Stomach smooth muscle (tissue), 2 donors: Measurements from ENCODE around the gene DCLK1.

Experiments used
- H3K27ac ChIP-seq: one replicate; pipeline ENCODE4 v1.7.0; 2013; ENCODE audit warnings: mild to moderate bottlenecking, low read length, inconsistent platforms
- H3K27me3 ChIP-seq, 2 donors: one replicate each; pipeline ENCODE4 v1.7.0; 2013; ENCODE audit warnings: low read length in 2 of 2; ENCODE audit not compliant: insufficient read depth in 2 of 2, control insufficient read depth in 1 of 2
- H3K36me3 ChIP-seq, 2 donors: one replicate each; pipeline ENCODE4 v1.7.0; 2013; ENCODE audit warnings: low read length in 2 of 2; ENCODE audit not compliant: control insufficient read depth in 2 of 2, insufficient read depth in 2 of 2
- H3K4me1 ChIP-seq: one replicate; pipeline ENCODE4 v1.7.0; 2013; ENCODE audit warnings: low read length; ENCODE audit not compliant: control insufficient read depth, insufficient read depth
- H3K4me3 ChIP-seq, 2 donors: one replicate each; pipeline ENCODE4 v1.7.0; 2013; ENCODE audit warnings: low read length in 2 of 2
- H3K9ac ChIP-seq, 2 donors: one replicate each; pipeline ENCODE4 v1.7.0; 2013; ENCODE audit warnings: low read length in 2 of 2, mild to moderate bottlenecking in 1 of 2
- H3K9me3 ChIP-seq, 2 donors: one replicate each; pipeline ENCODE4 v1.7.0; 2013; ENCODE audit warnings: low read length in 2 of 2; ENCODE audit not compliant: control insufficient read depth in 2 of 2
- donor health status: healthy.
- donor health status: Pancreatic carcinoma.

The DCLK1 gene

GRCh38 chr13:36054041-36054440 is 77.1 kb downstream of the DCLK1 start:
- Histone ChIP-seq H3K9me3 (no peaks in the 10 kb centered on the region), H3K27me3 (no peaks in the 10 kb centered on the region), H3K4me3 (no peak overlapping the region), H3K9ac (no peak overlapping the region), H3K4me1 (no peaks in the 10 kb centered on the region), H3K36me3 (no peaks in the 10 kb centered on the region), H3K27ac (no peak overlapping the region)

- H3K4me3 ChIP-seq: no peak overlapping the region
- H3K27me3 ChIP-seq: no peaks in the 10 kb centered on the region
- no peak overlapping the region for H3K9ac ChIP-seq
- no peaks in the 10 kb centered on the region for H3K36me3 ChIP-seq
- no peaks in the 10 kb centered on the region for H3K9me3 ChIP-seq
- no peak overlapping the region for H3K27ac ChIP-seq
- no peaks in the 10 kb centered on the region for H3K4me1 ChIP-seq
Observed at GRCh38 chr13:36051082-36051481, 80.1 kb downstream of the DCLK1 start.

GRCh38 chr13:36046672-36047071 is 84.5 kb downstream of the DCLK1 start:
- no peaks in the 10 kb centered on the region for H3K36me3 ChIP-seq
- H3K9ac ChIP-seq: no peak overlapping the region
- H3K4me1 ChIP-seq: no peaks in the 10 kb centered on the region
- H3K27me3 ChIP-seq: no peaks in the 10 kb centered on the region
- no peaks in the 10 kb centered on the region for H3K9me3 ChIP-seq
- no peak overlapping the region for H3K4me3 ChIP-seq
- H3K27ac ChIP-seq: no peak overlapping the region

DNA sequence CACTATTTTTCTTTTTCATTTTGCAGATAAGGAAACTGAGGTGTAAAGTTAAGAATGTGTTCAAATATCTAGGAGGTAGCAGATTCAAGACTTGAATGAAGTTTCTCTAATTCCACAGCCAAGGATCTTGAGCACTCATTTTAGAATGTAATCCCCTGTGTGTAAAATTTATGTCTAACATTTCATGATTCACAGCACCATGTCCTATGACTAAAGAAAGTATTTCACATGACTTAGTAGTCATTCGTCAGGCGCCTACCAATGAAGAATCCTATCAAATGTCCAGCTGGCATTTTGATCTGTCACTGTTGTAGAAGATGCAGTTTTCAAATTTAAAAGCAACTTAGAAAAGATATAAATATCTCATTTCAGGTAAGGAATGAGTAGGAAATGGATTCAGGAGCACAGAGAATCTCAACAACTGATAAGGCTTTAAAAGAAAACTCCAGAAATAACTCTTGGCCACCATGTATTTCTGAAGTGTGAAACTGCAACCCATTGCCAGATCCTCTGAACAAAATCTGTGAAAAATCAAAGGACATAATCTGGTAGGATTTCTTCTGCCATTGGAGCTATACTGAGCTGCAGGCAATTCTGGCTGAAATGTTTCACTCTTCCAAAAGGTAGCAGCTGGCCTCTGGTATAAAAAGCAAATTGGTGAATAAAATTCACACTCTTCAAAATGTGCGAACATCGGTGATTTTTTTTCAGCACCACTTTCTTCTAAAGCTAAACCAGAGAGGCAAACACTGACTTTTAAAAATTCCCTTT is 92.2 kb downstream of the DCLK1 start:
- H3K4me3 ChIP-seq: no peak overlapping the region
- no peaks in the 10 kb centered on the region for H3K36me3 ChIP-seq

GRCh38 chr13:36033035-36033434 is 98.1 kb downstream of the DCLK1 start:
- no peak overlapping the region for H3K9ac ChIP-seq
- no peaks in the 10 kb centered on the region for H3K9me3 ChIP-seq
- no peak overlapping the region for H3K27ac ChIP-seq

More for the DNA sequence above, 92.2 kb downstream of the DCLK1 start:
- Histone ChIP-seq H3K27ac (no peak overlapping the region), H3K4me1 (no peaks in the 10 kb centered on the region), H3K27me3 (no peaks in the 10 kb centered on the region), H3K9ac (no peak overlapping the region), H3K9me3 (no peaks in the 10 kb centered on the region)

GRCh38 chr13:36031490-36031889 is 99.7 kb downstream of the DCLK1 start:
- Histone ChIP-seq H3K36me3 (no peaks in the 10 kb centered on the region), H3K4me3 (no peak overlapping the region), H3K9ac (no peak overlapping the region), H3K27me3 (no peaks in the 10 kb centered on the region), H3K9me3 (no peaks in the 10 kb centered on the region), H3K27ac (no peak overlapping the region), H3K4me1 (peaks cover 2% of the 10 kb centered on the region)

More at GRCh38 chr13:36033035-36033434, 98.1 kb downstream of the DCLK1 start:
- Histone ChIP-seq H3K4me1 (peaks cover 2% of the 10 kb centered on the region), H3K36me3 (no peaks in the 10 kb centered on the region), H3K27me3 (no peaks in the 10 kb centered on the region), H3K4me3 (no peak overlapping the region)

GRCh38 chr13:36030670-36031331 is 100.4 kb downstream of the DCLK1 start:
- no peak overlapping the region for H3K9ac ChIP-seq
- peaks cover 2% of the 10 kb centered on the region for H3K4me1 ChIP-seq
- H3K36me3 ChIP-seq: no peaks in the 10 kb centered on the region
- no peak overlapping the region for H3K27ac ChIP-seq
- H3K27me3 ChIP-seq: no peaks in the 10 kb centered on the region
- H3K9me3 ChIP-seq: no peaks in the 10 kb centered on the region
- H3K4me3 ChIP-seq: no peak overlapping the region

- Histone ChIP-seq H3K27me3 (no peaks in the 10 kb centered on the region), H3K4me1 (peaks cover 2% of the 10 kb centered on the region), H3K27ac (no peak overlapping the region), H3K9ac (no peak overlapping the region), H3K4me3 (no peak overlapping the region), H3K36me3 (no peaks in the 10 kb centered on the region), H3K9me3 (no peaks in the 10 kb centered on the region)
Observed at GRCh38 chr13:36029166-36029565, 102.0 kb downstream of the DCLK1 start.

DNA sequence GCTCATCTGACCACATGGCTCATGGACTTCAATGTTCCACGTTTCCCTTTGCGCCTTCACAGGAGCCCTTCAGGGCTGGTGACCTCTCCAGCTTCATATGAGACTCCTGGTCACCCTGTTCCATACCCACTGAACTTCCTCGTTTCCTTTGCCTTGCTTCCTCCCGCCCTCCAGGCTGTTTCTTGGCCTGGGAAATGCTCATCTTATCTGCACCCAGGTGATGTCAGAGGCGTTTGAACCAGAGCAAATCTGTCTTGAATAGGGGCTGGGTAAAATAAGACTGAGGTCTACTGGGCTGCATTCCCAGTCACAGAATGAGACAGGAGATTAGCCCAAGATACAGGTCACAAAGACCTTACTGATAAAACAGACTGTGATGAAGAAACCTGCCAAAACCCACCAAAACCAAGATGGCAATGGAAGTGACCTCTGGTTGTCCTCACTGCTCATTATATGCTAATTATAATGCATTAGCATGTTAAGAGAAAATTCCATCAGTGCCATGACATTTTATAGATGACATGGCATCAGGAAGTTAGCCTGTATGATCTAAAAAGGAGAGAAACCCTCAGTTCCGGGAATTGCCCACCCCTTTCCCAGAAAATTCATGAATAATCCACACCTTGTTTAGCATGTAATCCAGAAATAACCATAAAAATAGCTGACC is 102.7 kb downstream of the DCLK1 start:
- Histone ChIP-seq H3K4me3 (no peak overlapping the region), H3K27me3 (no peaks in the 10 kb centered on the region), H3K4me1 (peaks cover 2% of the 10 kb centered on the region), H3K36me3 (no peaks in the 10 kb centered on the region), H3K27ac (no peak overlapping the region), H3K9me3 (no peaks in the 10 kb centered on the region), H3K9ac (no peak overlapping the region)

- Histone ChIP-seq H3K9me3 (no peaks in the 10 kb centered on the region), H3K27ac (no peak overlapping the region), H3K36me3 (no peaks in the 10 kb centered on the region), H3K4me3 (no peak overlapping the region), H3K27me3 (no peaks in the 10 kb centered on the region), H3K4me1 (no peaks in the 10 kb centered on the region), H3K9ac (no peak overlapping the region)
Observed at GRCh38 chr13:36026531-36026930, 104.7 kb downstream of the DCLK1 start.
